ENCODE measurements around the gene GATC.

DNA sequence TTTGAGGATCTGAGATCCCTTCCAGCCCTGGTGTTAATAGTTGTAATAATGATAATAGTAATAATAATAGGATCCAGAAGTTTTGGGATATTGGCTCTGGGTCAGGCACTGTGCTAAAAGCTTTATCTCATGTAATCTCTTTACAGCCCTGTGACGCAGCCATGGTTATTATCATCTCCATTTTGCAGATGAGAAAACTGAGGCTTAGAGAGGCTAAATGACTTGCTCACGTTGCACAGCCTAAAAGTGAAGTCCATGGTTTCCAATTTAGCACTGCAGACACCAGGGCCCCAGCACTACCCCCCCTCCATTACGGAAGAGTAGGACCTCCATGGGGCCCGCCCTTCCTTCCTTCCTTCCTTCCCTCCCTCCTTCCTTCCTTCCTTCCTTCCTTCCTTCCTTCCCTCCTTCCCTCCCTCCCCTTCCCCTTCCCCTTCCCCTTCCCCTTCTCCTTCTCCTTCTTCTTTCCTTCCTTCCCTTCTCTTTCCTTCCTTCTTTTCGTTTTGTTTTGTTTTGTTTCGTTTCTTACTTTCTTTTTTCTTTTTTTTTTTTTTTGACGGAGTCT is 23.3 kb upstream of the GATC start:
- TF ChIP-seq, protein P1, sequence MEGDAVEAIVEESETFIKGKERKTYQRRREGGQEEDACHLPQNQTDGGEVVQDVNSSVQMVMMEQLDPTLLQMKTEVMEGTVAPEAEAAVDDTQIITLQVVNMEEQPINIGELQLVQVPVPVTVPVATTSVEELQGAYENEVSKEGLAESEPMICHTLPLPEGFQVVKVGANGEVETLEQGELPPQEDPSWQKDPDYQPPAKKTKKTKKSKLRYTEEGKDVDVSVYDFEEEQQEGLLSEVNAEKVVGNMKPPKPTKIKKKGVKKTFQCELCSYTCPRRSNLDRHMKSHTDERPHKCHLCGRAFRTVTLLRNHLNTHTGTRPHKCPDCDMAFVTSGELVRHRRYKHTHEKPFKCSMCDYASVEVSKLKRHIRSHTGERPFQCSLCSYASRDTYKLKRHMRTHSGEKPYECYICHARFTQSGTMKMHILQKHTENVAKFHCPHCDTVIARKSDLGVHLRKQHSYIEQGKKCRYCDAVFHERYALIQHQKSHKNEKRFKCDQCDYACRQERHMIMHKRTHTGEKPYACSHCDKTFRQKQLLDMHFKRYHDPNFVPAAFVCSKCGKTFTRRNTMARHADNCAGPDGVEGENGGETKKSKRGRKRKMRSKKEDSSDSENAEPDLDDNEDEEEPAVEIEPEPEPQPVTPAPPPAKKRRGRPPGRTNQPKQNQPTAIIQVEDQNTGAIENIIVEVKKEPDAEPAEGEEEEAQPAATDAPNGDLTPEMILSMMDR (IDR thresholded peaks at IDR 0.05; ENCODE audit: borderline replicate concordance, extremely low read depth, low read length, poor library complexity, severe bottlenecking): no peak
- TF ChIP-seq EZH2 (IDR thresholded peaks at IDR 0.05; ENCODE audit: borderline replicate concordance, low read depth, low read length, severe bottlenecking): no peak

Measured in DND-41 (cell line).